SK-N-SH treated with all-trans-retinoic acid at 6 μM for 48 hours (cell line): ENCODE measurements around the gene LMAN1L.

Source experiments
- ATAC-seq: fragments of 200-7000 bp; cut with Tn5 transposase; 3 replicates; pipeline ENCODE4 v1.9.1; 2020; ENCODE audit warnings: mild to moderate bottlenecking, moderate library complexity
- ARNTL ChIP-seq: fragments of 450-650 bp; formaldehyde crosslinking; IDR thresholded peaks from 2 replicates; pipeline ENCODE4 v1.5.0; 2020; ENCODE audit warnings: low read depth, mild to moderate bottlenecking, moderate library complexity, borderline replicate concordance
- BACH2 ChIP-seq: fragments of 250-450 bp; sonication (Bioruptor Pico); IDR thresholded peaks from 2 replicates; pipeline ENCODE4 v1.9.0; 2021; ENCODE audit warnings: mild to moderate bottlenecking, borderline replicate concordance
- CREB5 ChIP-seq: fragments of 250-450 bp; sonication (Bioruptor Pico); IDR thresholded peaks from 2 replicates; pipeline ENCODE4 v1.5.1; 2020; ENCODE audit warnings: low read depth, mild to moderate bottlenecking, moderate library complexity
- CSDC2 ChIP-seq: fragments of 250-450 bp; sonication (Bioruptor Pico); IDR thresholded peaks from 2 replicates; pipeline ENCODE4 v1.5.0; 2020; ENCODE audit warnings: mild to moderate bottlenecking, moderate library complexity
- CSRNP3 ChIP-seq: fragments of 250-450 bp; sonication (Bioruptor Pico); IDR thresholded peaks from 2 replicates; pipeline ENCODE4 v1.5.1; 2021; ENCODE audit warnings: mild to moderate bottlenecking, moderate library complexity
- ESRRG ChIP-seq: fragments of 250-450 bp; sonication (Bioruptor Pico); IDR thresholded peaks from 2 replicates; pipeline ENCODE4 v1.6.1; 2021; ENCODE audit warnings: mild to moderate bottlenecking
- GLIS3 ChIP-seq: fragments of 250-450 bp; sonication (Bioruptor Pico); IDR thresholded peaks from 2 replicates; pipeline ENCODE4 v1.5.0; 2020; ENCODE audit warnings: mild to moderate bottlenecking, moderate library complexity
- ISL1 ChIP-seq: fragments of 250-450 bp; sonication (Bioruptor Pico); IDR thresholded peaks from 2 replicates; pipeline ENCODE4 v2.1.2; 2022; ENCODE audit warnings: mild to moderate bottlenecking, moderate library complexity
- OSR1 ChIP-seq: fragments of 250-450 bp; sonication (Bioruptor Pico); IDR thresholded peaks from 2 replicates; pipeline ENCODE4 v1.8.0; 2022; ENCODE audit warnings: moderate library complexity, mild to moderate bottlenecking, inconsistent platforms
- PATZ1 ChIP-seq: fragments of 250-450 bp; sonication (Bioruptor Pico); IDR thresholded peaks from 2 replicates; pipeline ENCODE4 v1.8.0; 2020; ENCODE audit warnings: mild to moderate bottlenecking, moderate library complexity, borderline replicate concordance
- POU6F1 ChIP-seq: fragments of 250-450 bp; sonication (Bioruptor Pico); IDR thresholded peaks from 2 replicates; pipeline ENCODE4 v1.8.0; 2021; ENCODE audit warnings: low read depth, mild to moderate bottlenecking, moderate library complexity, borderline replicate concordance
- PPARA ChIP-seq: fragments of 250-450 bp; sonication (Bioruptor Pico); IDR thresholded peaks from 2 replicates; pipeline ENCODE4 v1.5.0; 2020; ENCODE audit warnings: mild to moderate bottlenecking, borderline replicate concordance
- SNAI2 ChIP-seq: fragments of 250-450 bp; sonication (Bioruptor Pico); IDR thresholded peaks from 2 replicates; pipeline ENCODE4 v1.5.0; 2020; ENCODE audit warnings: mild to moderate bottlenecking, moderate library complexity
- TCF4 ChIP-seq: fragments of 250-450 bp; sonication (Bioruptor Pico); IDR thresholded peaks from 2 replicates; pipeline ENCODE4 v1.8.0; 2021; ENCODE audit warnings: mild to moderate bottlenecking, moderate library complexity, borderline replicate concordance
- TOX ChIP-seq: fragments of 250-450 bp; sonication (Bioruptor Pico); IDR thresholded peaks from 2 replicates; pipeline ENCODE4 v1.8.0; 2021; ENCODE audit warnings: mild to moderate bottlenecking, moderate library complexity, borderline replicate concordance
- ZC3H10 ChIP-seq: fragments of 250-450 bp; sonication (Bioruptor Pico); IDR thresholded peaks from 2 replicates; pipeline ENCODE4 v1.5.1; 2021; ENCODE audit warnings: mild to moderate bottlenecking, moderate library complexity
- ZFP3 ChIP-seq: fragments of 250-450 bp; sonication (Bioruptor Pico); IDR thresholded peaks from 2 replicates; pipeline ENCODE4 v1.5.0; 2020; ENCODE audit warnings: mild to moderate bottlenecking, moderate library complexity
- ZFP30 ChIP-seq: fragments of 450-650 bp; formaldehyde crosslinking; IDR thresholded peaks from 2 replicates; pipeline ENCODE4 v1.5.0; 2022; ENCODE audit warnings: mild to moderate bottlenecking, moderate library complexity
- ZNF565 ChIP-seq: fragments of 450-650 bp; formaldehyde crosslinking; conservative IDR thresholded peaks from 2 replicates; pipeline ENCODE4 v1.5.0; 2020; ENCODE audit warnings: low read depth, mild to moderate bottlenecking, moderate library complexity
- ZNF70 ChIP-seq: fragments of 450-650 bp; formaldehyde crosslinking; IDR thresholded peaks from 2 replicates; pipeline ENCODE4 v1.5.0; 2020; ENCODE audit warnings: mild to moderate bottlenecking, moderate library complexity
- ZNF8 ChIP-seq: fragments of 450-650 bp; formaldehyde crosslinking; IDR thresholded peaks from 2 replicates; pipeline ENCODE4 v1.5.0; 2020; ENCODE audit warnings: mild to moderate bottlenecking, moderate library complexity

The LMAN1L gene

GRCh38 chr15:74809956-74810355 lies 2.7 kb upstream of the LMAN1L start:
- 0 out of 3 replicates have a peak, but pooled peaks have one; percentile 22 for ATAC-seq
- no peak for TF ChIP-seq GLIS3 (CRISPR knock-in tag)
- no peak for TF ChIP-seq ZNF70 (CRISPR knock-in tag)
- no peak for TF ChIP-seq TCF4 (CRISPR knock-in tag)
- TF ChIP-seq PPARA (CRISPR knock-in tag), result no peak
- TF ChIP-seq OSR1 (CRISPR knock-in tag), result no peak
- no peak for TF ChIP-seq ARNTL (CRISPR knock-in tag)
- TF ChIP-seq ZFP30 (CRISPR knock-in tag), result no peak
- TF ChIP-seq ZFP3 (CRISPR knock-in tag), result no peak
- TF ChIP-seq ISL1 (CRISPR knock-in tag), result no peak
- TF ChIP-seq TOX (CRISPR knock-in tag), result no peak
- no peak for TF ChIP-seq CSDC2 (CRISPR knock-in tag)
- no peak for TF ChIP-seq POU6F1
- no peak for TF ChIP-seq ZNF8
- no peak for TF ChIP-seq PATZ1 (CRISPR knock-in tag)
- no peak for TF ChIP-seq CSRNP3 (CRISPR knock-in tag)
- no peak for TF ChIP-seq ZNF565
- no peak for TF ChIP-seq ZC3H10 (CRISPR knock-in tag)
- no peak for TF ChIP-seq BACH2 (CRISPR knock-in tag)
- TF ChIP-seq SNAI2 (CRISPR knock-in tag), result no peak
- TF ChIP-seq ESRRG (CRISPR knock-in tag), result no peak

GRCh38 chr15:74815121-74815934 lies 2.7 kb downstream of the LMAN1L start:
- TF ChIP-seq BACH2 (CRISPR knock-in tag) (no peak), CREB5 (CRISPR knock-in tag) (no peak), TOX (CRISPR knock-in tag) (no peak), ZC3H10 (CRISPR knock-in tag) (no peak), ARNTL (CRISPR knock-in tag) (no peak), CSRNP3 (CRISPR knock-in tag) (no peak), ZNF8 (no peak), OSR1 (CRISPR knock-in tag) (no peak), TCF4 (CRISPR knock-in tag) (no peak), CSDC2 (CRISPR knock-in tag) (no peak), PPARA (CRISPR knock-in tag) (no peak), POU6F1 (no peak)
- TF ChIP-seq, all 23 proteins: peak for 0
- peak; percentile 42 for ATAC-seq
